Skin of body (tissue), 2 donors: ENCODE results near the gene FILIP1. TPM values are rescaled to one million over a fixed set of nuclear protein-coding genes. Genes with fewer than 3 reads are reported as not detected.
A peak's percentile ranks its signal among the peaks of the same experiment; 100 is the strongest.

Experiments used
- DNase-seq: peaks from one replicate; lab custom pipeline; 2025; lab: John Stamatoyannopoulos, UW
- total RNA-seq: library from RNA; depleted of rRNA; stranded (reverse); fragments of >200 nt; gene quantifications from one replicate; pipeline ENCODE4 v1.2.3, GENCODE V29; 2014

The FILIP1 gene
- total RNA-seq, 1 donor from 2014 or later, result 7.9 TPM

GRCh38 chr6:75492386-75493153 is 1.0 kb downstream of the FILIP1 start:
- no peak for DNase-seq

- no peak for DNase-seq
These were observed 2.3 kb downstream of the FILIP1 start for GRCh38 chr6:75491291-75491690.

DNA sequence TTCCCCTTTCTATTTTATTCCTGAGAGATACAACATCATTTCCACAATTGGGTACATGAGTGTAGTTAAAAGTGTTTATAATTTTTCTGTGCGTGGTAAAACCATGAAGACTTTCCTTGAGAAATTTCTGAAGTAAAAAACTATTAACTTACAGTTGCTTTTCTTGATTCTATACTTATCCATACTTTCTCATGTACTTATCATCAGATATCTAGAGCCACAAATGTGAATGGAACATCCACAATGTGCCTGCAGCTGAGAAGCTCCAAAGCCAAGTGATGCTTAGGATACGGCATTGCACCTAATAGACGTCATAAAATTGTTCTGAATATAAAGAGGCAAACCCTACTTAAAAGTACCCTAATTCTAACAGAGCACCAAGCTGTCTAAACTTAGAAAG is 2.9 kb downstream of the FILIP1 start:
- no peak for DNase-seq

- peak; percentile 34 for DNase-seq
These were observed 4.6 kb downstream of the FILIP1 start for GRCh38 chr6:75489025-75489424.

GRCh38 chr6:75488033-75488432 is 5.6 kb downstream of the FILIP1 start:
- DNase-seq, result no peak

- peak; percentile 32 for DNase-seq
These were observed 6.6 kb downstream of the FILIP1 start for GRCh38 chr6:75486850-75487518.

- DNase-seq, result no peak
These were observed 9.1 kb downstream of the FILIP1 start for GRCh38 chr6:75484535-75484934.

- DNase-seq, result no peak
These were observed 10.3 kb downstream of the FILIP1 start for GRCh38 chr6:75483136-75483952.

DNA sequence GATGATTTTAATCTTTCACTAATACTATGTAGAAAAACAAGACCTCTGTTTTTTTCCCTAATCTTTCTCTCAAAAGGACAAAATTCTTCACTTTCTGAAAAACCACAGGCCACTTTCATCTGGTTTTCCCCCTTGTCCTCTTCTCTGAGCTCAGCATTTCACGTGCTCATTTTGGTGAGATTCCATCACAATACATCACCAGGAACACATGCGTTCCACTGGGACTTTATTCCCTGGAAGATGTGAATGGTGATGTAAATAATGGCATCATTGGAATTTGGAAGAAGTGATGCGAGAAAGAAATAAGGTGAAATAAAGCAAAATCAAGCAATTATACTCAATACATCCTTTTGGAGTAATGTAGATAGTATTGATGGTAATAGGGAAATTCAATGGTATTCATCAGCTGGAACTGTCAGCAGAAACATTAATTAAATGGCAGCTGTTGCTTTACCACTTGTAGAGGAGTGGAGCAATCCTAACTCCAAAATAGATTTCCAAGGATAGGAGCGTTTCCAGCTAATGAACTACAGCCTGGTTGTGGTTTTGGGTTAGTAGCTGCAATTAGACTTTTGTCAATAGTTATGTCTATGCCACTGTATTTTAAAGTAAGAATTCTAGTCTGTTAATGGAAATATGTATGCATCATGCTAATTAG is 11.5 kb downstream of the FILIP1 start:
- peak; percentile 74 for DNase-seq

GRCh38 chr6:75481394-75481793 is 12.2 kb downstream of the FILIP1 start:
- peak; percentile 22 for DNase-seq

GRCh38 chr6:75480425-75480824 is 13.2 kb downstream of the FILIP1 start:
- DNase-seq, result no peak

GRCh38 chr6:75479712-75480111 is 13.9 kb downstream of the FILIP1 start:
- DNase-seq, result no peak

- no peak for DNase-seq
These were observed 14.7 kb downstream of the FILIP1 start for GRCh38 chr6:75478929-75479328.

- no peak for DNase-seq
These were observed 20.7 kb downstream of the FILIP1 start for GRCh38 chr6:75472885-75473284.

DNA sequence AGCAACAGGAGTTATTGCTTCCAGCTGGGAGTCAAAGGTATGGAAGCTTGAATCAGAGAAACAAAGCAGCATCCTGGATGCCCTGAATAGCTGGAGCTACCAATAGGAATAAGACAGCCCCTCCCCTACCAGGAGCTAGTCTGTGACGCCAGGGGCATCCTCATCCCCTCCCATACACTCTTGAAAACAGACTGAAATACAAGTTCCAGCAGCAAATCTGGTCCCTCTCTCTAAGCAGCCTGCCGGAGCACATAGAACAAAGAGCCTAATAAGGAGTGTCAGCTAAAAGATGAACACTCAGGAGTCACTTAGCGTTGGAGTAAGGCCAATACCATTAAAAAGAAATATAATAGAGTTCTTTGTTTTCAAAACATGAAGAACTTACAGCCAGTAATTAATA is 25.6 kb downstream of the FILIP1 start:
- no peak for DNase-seq

GRCh38 chr6:75467284-75467683 is 26.3 kb downstream of the FILIP1 start:
- no peak for DNase-seq

- no peak for DNase-seq
These were observed 27.0 kb downstream of the FILIP1 start for GRCh38 chr6:75466636-75467035.

DNA sequence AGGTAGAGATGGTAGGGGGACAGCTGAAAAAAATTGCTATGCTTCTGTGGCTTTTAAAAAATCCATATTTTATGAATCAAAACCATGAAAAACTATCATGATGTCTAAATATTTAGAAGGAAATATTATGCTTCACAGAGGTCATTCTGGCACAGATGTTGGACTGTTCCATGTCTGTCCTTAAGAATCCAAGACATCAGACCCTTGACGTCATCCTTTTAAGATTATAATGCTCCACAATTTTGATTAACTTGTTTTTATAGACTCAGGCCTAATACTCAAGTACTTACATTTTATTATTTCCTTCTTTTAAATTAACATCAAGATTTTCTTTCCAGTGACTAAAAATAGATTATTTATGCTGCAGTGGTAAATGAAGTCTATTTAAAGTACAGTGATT is 29.7 kb downstream of the FILIP1 start:
- DNase-seq, result no peak

DNA sequence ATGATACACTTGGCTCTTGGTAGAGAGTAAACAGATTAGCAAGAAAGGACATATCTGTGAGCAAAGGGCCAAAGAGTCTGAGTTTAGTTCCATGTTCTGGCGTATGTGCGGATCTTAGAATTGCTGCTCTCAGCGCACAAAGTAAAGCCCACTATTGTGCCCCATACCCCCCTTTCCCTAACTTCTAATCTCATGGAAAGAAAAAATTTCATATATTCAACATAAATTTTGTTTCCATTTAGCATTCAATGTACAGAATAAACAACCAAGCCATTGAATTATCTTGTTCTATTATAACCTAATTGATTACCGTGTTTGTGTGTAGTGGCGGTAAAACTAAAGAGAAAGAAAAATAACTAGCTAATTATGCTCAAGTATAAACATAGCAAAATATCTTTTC is 30.5 kb downstream of the FILIP1 start:
- no peak for DNase-seq

GRCh38 chr6:75460681-75461080 is 32.9 kb downstream of the FILIP1 start:
- peak; percentile 27 for DNase-seq

DNA sequence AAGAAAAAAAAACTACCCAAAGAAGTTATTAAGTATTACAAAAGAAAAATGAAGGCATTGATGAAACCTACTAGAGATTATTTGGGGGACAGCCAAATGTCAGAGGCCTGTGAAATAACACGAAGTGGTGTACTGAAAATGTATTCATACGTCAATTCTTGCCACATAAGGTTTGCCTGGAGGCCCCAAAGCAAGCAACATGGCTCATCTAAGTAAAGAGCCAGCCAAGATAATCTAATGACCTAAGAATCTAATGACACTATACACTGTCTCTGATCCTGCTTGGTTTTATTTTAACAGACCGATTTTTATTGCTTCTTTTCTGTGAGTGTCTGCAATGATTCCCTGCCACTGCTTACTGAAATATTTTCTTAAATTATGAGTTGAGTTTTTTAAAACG is 34.7 kb downstream of the FILIP1 start:
- DNase-seq, result peak; percentile 50

DNA sequence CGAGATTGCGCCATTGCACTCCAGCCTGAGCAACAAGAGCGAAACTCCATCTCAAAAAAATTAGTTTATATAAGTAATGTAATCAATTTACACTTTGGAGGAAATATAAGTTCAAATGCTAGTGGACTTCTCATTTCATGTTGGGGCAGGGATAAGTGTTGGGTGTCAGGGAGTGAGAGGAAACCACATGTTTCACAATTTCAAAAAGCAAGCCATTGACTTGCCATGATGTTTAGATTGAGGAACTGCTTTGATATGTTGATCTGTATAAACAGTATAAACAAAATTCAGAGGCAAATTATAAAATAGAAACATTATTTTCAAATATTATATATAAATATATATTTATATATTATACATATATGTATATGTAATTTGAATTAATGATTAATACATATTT is 42.7 kb downstream of the FILIP1 start:
- no peak for DNase-seq
